ENCODE results near the gene UBE2Q1.

GRCh38 chr1:154582885-154583284 is 24.4 kb upstream of the UBE2Q1 start:
- TF ChIP-seq EZH2phosphoT487 (IDR thresholded peaks at IDR 0.05; ENCODE audit: unreplicated experiment) (no peak), CTCF (conservative IDR thresholded peaks at IDR 0.05; ENCODE audit: low read depth in 2 of 2) (no peak), POLR2AphosphoS5 (IDR thresholded peaks at IDR 0.05; ENCODE audit: low read depth) (no peak), REST (IDR thresholded peaks at IDR 0.05; ENCODE audit: unreplicated experiment) (no peak), EZH2 (IDR thresholded peaks at IDR 0.05; ENCODE audit: low read depth, unreplicated experiment) (no peak)

All from GM23338 (cell line).